Bronchial epithelial cell (primary cell): ENCODE results near the gene GPR68. TPM values are rescaled to one million over a fixed set of nuclear protein-coding genes. Genes with fewer than 3 reads are reported as not detected.

ENCODE experiments used
- DNase-seq: peaks from one replicate; pipeline ENCODE4 v3.0.0-alpha.2; 2010; ENCODE audit warnings: low read depth
- FAIRE-seq: peaks from 2 replicates; lab custom pipeline; 2011; peaks lifted over from hg19 to GRCh38; lab: Jason Lieb, UNC
- H3K27me3 ChIP-seq: 2 replicates; pipeline ENCODE4 v1.5.1; 2011; ENCODE audit warnings: low read length; ENCODE audit not compliant: control insufficient read depth, insufficient read depth
- H3K36me3 ChIP-seq: 2 replicates; pipeline ENCODE4 v1.5.1; 2011; ENCODE audit warnings: low read length; ENCODE audit not compliant: control insufficient read depth, insufficient read depth
- H3K4me3 ChIP-seq: 2 replicates; pipeline ENCODE4 v1.5.1; 2011; ENCODE audit warnings: mild to moderate bottlenecking, low read depth, low read length, control low read depth
- CTCF ChIP-seq: IDR thresholded peaks from 2 replicates; pipeline ENCODE4 v1.5.1; 2011; ENCODE audit warnings: mild to moderate bottlenecking, moderate library complexity, low read length, control low read depth, inconsistent platforms; ENCODE audit not compliant: insufficient read depth, severe bottlenecking
- total RNA-seq: library from RNA; depleted of rRNA; stranded (reverse); fragments of >200 nt; gene quantifications from 2 replicates; pipeline ENCODE4 v1.2.1, GENCODE V29; 2014

GPR68 gene
- total RNA-seq, 1 donor from 2014 or later = 1.8 TPM

GRCh38 chr14:91220581-91221000 lies 23.9 kb downstream of the GPR68 start:
- no peak overlapping the region for H3K4me3 ChIP-seq
- FAIRE-seq = no peak

GRCh38 chr14:91219517-91220389 lies 24.8 kb downstream of the GPR68 start:
- no peak for TF ChIP-seq CTCF
- no peak for FAIRE-seq
- Histone ChIP-seq H3K36me3 (peaks cover 9% of the 10 kb centered on the region), H3K27me3 (no peaks in the 10 kb centered on the region), H3K4me3 (no peak overlapping the region)
- DNase-seq = no peak

More at GRCh38 chr14:91220581-91221000, 23.9 kb downstream of the GPR68 start:
- Histone ChIP-seq H3K36me3 (peaks cover 5% of the 10 kb centered on the region), H3K27me3 (no peaks in the 10 kb centered on the region)
- DNase-seq = peak; percentile 83
- no peak for TF ChIP-seq CTCF

- FAIRE-seq (no peak), DNase-seq (no peak)
- peaks cover 7% of the 10 kb centered on the region for H3K36me3 ChIP-seq
- TF ChIP-seq CTCF = no peak
- no peak overlapping the region for H3K4me3 ChIP-seq
- H3K27me3 ChIP-seq = no peaks in the 10 kb centered on the region
These were observed 26.5 kb downstream of the GPR68 start for GRCh38 chr14:91218014-91218413.

- H3K36me3 ChIP-seq = peaks cover 7% of the 10 kb centered on the region
- no peak for FAIRE-seq
- H3K4me3 ChIP-seq = no peak overlapping the region
- DNase-seq = no peak
- TF ChIP-seq CTCF = no peak
- no peaks in the 10 kb centered on the region for H3K27me3 ChIP-seq
These were observed 27.7 kb downstream of the GPR68 start for GRCh38 chr14:91216731-91217226.

GRCh38 chr14:91215381-91215780 lies 29.1 kb downstream of the GPR68 start:
- H3K27me3 ChIP-seq = no peaks in the 10 kb centered on the region
- DNase-seq = no peak
- H3K36me3 ChIP-seq = peaks cover 7% of the 10 kb centered on the region
- FAIRE-seq = no peak
- no peak overlapping the region for H3K4me3 ChIP-seq
- no peak for TF ChIP-seq CTCF
